Erythroblast (primary cell): ENCODE results near the gene CASD1.

Source experiments
- GATA1 ChIP-seq: IDR thresholded peaks from 2 replicates; pipeline ENCODE4 v1.6.1; 2011; ENCODE audit warnings: low read depth, mild to moderate bottlenecking, control low read depth, low read length, moderate library complexity
- POLR2A ChIP-seq: IDR thresholded peaks from 2 replicates; pipeline ENCODE4 v1.6.1; 2011; ENCODE audit warnings: mild to moderate bottlenecking, low read length

DNA sequence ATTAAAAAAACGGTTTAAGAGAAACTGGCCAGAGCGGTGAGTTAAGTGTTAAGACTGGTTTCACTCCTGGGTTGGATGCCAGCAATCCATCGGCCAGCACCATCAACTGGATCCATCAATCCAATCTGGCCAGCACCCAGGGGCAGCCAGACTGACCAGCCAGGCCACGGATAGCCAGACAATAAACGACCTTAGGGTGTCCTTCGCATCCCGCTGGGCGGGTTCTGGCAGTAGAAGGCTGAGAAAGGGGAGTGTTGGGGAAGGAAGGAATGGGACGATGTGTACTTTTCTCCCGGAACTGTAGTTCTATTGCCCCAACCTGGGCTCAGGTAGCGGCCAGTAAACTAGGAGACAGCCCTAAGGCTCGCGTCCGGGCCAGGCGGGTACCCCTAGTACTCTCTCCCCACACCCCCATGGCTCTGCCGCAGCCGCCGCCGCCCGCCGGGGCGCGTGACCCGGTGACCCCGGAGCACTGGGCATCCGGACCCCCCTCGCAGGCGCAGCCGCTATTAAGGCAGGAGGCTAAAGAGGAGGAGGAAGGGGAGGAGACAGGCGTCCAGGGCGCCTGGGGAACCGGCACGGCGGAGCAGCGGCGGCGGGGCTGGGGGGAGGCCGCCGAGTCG is at the start of gene CASD1:
- no peak for TF ChIP-seq POLR2A
- TF ChIP-seq GATA1: no peak
